Lower leg skin (tissue), 3 donors: Measurements from ENCODE around the gene MDH1.

ENCODE experiments used
- POLR2A ChIP-seq, 2 donors: fragments of 450-650 bp; IDR thresholded peaks; one replicate each; pipeline ENCODE4 v1.6.1; 2016 to 2017; ENCODE audit warnings: antibody characterized with exemption in 2 of 2, mild to moderate bottlenecking in 1 of 2, moderate library complexity in 1 of 2
- TF ChIP-seq, protein P1 (sequence below), 3 donors: fragments of 450-650 bp; IDR thresholded peaks; one replicate each; pipeline ENCODE4 v1.5.1; 2016; ENCODE audit warnings: antibody characterized with exemption in 3 of 3, mild to moderate bottlenecking in 3 of 3, moderate library complexity in 2 of 3

DNA sequence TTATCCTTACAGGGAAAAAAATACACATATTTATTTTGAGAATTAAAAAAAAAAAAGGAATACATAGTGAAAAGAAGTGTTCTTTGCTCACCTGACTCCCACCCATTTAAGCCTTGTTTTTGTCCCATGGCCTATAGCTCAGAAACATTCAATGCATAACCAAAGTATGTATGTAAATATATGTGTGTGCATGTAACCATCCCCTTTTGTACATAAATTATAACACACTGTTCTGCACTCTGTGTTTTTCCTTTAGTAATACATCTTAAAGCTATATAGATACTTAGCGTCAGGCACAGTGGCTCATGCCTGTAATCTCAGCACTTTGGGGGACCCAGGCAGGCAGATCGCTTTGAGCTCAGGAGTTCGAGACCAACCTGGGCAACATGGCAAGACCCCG, 21.8 kb downstream of the MDH1 start:
- TF ChIP-seq POLR2A (IDR thresholded peaks at IDR 0.05), result no peak
- TF ChIP-seq, protein P1, sequence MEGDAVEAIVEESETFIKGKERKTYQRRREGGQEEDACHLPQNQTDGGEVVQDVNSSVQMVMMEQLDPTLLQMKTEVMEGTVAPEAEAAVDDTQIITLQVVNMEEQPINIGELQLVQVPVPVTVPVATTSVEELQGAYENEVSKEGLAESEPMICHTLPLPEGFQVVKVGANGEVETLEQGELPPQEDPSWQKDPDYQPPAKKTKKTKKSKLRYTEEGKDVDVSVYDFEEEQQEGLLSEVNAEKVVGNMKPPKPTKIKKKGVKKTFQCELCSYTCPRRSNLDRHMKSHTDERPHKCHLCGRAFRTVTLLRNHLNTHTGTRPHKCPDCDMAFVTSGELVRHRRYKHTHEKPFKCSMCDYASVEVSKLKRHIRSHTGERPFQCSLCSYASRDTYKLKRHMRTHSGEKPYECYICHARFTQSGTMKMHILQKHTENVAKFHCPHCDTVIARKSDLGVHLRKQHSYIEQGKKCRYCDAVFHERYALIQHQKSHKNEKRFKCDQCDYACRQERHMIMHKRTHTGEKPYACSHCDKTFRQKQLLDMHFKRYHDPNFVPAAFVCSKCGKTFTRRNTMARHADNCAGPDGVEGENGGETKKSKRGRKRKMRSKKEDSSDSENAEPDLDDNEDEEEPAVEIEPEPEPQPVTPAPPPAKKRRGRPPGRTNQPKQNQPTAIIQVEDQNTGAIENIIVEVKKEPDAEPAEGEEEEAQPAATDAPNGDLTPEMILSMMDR (IDR thresholded peaks at IDR 0.05), result no peak
